HG03135 (cell line): Measurements from ENCODE around the gene NCOA3.
"Not testable (repeated sequence)": the region's sequence is repeated elsewhere in the genome, so short reads cannot be mapped to it uniquely, and the experiment has no call there.

ENCODE experiments used
- ATAC-seq: cut with Tn5 transposase; IDR thresholded peaks from one replicate; pipeline ENCODE4 v1.9.1; 2021; ENCODE audit warnings: mild to moderate bottlenecking, moderate library complexity; ENCODE audit not compliant: unreplicated experiment

The NCOA3 gene

DNA sequence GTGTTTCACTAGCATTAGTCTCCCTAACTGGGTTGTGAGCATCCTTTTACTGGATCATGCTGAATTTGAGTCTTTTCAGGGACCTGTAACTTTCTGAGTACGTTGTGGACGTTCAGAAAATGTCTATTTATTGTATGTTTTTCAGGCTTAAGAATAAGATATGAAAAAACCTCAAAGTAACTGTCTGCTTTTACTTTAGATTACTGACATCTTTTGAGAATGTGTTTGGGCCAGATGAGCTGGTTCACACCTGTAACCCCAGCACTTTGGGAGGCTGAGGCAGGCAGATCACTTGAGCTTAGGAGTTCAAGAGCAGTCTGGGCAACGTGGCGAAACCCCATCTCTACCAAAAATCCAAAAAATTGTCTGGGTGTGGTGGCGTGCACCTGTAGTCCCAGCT lies 32.7 kb downstream of the NCOA3 start:
- ATAC-seq: no peak

DNA sequence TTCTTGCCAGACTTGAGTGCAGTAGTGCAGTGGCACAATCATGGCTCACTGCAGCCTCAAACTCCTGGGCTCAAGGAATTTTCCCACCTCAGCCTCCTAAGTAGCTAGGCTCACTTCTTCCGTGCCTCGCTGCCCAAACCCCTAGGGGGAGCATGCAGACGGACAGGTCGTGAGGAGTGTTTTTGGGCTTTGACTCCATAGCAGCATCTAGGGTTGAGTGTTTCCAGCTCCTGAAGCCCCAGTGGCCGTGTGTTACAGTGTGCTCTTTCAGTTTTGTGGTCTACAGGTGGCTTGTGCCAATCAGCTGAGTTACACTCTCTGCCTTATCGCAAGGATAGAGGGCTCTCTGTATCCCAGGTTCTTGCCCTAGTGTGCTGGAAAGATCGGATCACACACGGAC lies 33.4 kb downstream of the NCOA3 start:
- ATAC-seq: no peak

DNA sequence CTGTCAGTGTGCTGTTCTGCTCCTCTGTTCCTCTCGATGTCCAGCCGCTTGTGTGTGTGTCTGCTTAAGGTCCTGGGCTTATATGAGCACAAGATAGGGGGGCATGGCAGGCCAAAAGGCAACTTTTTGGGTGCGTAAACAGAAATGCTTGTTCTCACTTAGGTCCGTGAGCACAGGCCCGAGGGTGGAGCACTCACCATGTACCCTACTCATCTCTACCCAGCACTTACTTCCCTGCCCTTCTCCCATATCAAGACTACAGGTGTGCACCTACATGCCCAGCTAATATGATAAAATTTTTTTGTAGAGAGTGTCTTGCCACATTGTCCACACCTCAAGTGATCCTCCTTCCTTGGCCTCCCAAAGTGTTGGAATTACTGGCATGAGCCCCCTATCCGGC lies 34.3 kb downstream of the NCOA3 start:
- no peak for ATAC-seq

DNA sequence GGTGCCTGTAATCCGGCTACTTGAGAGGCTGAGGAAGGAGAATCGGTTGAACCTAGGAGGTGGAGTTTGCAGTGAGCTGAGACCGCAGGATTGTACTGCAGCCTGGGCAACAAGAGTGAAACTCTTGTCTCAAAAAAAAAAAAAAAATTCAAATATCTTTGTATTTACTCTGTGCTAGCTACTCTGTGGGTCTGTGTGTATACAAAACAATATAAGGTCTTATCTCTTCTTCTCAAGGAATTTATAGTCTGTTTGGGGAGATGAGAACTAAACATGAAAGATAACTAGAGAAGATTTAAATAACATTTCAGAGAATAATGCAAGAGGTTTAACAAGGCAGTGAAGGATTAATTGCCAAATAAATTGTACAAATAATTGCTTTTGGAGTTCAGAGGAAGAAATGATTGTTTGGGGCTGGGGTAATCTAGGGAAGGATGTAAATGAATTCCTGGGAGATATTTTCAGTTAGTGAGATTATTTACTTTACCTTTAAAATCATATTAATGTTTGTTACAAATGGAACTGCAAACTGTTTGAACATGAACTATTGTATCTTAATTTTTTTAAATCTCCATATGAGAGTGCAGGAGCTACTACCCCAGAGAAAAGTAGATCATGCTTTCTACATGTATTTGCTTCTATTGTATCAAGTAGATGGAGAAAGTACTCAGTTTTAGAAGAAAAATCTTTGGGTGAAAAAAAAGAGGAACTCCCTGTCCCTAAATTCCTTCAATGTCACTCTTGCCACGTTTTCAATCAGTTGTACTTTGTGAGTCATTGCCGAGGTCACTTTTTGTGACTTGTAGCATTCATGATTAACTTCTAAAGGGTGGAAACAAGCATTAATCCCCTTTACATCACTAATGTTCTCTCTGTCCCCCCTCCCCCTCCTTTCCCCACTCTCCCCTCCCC lies 39.0 kb downstream of the NCOA3 start:
- ATAC-seq: no peak

DNA sequence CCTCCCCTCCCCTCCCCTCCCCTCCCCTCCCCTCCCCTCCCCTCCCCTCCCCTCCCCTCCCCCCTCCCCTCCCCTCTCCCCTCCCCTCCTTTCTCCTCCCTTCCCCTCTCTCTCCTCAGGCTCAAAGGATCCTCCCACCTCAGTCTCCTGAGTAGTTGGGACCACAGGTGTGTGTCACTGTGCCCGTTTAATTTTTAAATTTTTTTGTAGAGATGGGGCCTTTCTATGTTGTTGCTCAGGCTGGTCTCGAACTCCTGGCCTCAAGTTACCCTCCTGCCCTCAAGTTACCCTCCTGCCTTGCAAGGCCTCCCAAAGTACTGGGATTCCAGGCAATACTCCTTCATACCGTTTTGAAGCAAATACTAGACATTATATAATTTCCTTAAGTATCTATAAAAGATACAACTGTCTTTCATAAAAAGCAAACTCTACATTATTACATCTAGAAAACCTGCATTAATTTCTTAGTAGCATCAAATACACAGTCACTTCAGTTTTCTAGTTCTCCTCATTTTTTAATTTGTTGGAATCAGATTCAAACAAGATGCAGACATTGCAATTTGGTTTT lies 39.8 kb downstream of the NCOA3 start:
- ATAC-seq: no peak

DNA sequence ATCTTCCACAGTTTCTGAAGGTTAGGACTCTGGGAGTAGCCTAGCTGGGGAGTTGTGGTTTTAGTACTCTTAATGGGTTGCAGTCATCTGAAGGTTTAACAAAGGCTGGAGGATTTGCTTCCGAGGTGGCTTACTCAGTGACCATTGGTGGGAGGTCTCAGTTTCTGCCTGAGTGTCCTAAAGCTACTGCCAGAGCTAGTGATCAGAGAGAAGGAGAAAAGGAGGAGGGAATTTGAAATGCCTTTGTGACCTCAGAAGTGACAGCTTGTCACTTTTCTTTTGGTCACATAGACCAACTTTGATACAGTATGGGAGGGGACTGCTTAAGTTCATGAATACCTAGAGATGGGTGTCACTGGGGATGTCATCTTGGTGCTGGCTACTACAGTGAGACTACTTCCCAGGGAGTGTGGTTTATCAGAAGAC lies 41.3 kb downstream of the NCOA3 start:
- ATAC-seq: no peak

DNA sequence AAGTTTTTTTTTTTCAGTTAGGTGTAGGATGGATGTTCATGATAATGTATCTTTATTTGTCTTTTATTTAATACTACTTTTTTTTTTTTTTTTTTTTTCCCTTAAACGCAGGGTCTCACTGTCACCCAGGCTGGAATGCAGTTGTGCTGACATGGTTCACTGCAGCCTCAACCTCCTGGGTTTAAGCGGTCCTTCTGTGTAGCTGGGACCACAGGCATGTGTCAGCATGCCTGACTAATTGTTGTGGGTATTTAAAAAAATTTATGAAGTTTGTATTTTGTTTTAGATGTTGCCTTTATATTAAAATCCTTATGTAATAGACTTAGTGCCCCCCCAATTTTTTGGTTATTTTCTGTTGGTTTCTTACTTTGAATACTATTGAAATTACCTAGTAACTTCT lies 42.6 kb downstream of the NCOA3 start:
- ATAC-seq: no peak

DNA sequence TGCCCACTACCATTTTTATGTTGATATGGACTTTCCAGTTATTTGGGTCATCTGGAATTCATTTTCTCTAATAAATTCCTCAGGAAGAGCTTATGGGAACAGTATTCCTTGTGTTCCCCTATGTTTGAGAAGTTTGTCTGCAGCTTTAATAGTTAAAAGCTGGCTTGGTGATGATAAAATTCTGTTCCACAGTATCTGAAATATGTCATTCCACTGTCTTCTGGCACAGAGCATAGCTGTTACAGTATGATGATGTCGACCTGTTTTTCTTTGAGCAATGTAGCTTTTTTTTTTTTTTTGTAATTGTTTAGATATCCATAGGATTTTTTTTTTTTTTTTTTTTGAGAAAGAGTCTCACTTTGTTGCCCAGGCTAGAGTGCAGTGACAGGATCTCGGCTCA lies 43.2 kb downstream of the NCOA3 start:
- no peak for ATAC-seq

DNA sequence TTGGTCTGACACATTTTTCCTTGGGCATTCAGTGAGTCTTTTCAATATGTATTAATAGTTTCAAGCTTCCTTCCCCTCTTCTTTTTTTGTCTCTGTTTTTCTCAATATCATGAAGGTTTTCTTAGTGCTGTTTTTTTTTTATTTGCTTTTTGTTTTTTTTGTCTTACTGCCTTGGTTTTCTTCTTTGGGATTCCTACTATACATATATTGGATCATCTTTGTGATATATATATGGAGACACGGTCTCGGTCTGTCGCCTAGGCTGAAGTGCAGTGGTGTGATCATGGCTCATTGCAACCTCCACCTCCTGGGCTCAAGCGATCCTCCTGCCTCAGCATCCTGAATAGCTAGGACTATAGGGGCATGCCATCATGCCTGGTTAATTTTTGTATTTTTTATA lies 43.8 kb downstream of the NCOA3 start:
- ATAC-seq: no peak

DNA sequence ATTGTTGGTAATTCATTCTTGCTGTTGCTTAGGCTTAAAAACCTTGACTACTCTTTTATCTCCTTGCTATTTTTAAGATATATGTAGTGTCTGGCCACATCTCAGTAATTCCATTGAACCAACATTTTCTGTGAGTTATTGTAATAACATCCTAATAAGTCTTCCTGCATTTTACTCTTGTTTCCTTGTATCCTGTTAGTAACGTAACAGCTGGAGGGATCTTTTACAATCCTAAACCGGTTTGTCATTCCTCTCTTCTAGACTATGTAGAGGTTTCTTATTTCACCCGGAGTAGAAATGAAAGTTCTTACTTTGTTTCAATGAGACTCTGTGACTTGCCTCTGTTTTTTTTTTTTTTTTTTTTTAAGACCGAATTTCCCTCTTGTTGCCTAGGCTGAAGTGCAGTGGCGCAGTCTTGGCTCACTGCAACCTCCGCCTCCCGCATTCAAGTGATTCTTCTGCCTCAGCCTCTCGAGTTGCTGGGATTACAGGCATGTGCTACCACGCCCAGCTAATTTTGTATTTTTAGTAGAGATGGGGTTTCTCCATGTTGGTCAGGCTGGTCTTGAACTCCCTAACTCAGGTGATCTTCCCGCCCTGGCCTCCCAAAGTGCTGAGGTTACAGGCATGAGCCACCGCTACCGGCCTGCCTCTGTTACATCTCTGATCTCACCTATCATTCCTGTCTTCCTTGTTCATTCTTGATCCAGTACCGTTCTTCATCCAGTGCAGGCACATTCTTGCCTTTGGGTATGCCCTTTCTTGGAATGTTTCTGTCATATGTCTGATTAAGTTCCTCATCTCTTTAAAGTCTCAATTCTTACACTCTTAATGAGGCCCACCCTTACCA lies 44.7 kb downstream of the NCOA3 start:
- ATAC-seq: no peak

DNA sequence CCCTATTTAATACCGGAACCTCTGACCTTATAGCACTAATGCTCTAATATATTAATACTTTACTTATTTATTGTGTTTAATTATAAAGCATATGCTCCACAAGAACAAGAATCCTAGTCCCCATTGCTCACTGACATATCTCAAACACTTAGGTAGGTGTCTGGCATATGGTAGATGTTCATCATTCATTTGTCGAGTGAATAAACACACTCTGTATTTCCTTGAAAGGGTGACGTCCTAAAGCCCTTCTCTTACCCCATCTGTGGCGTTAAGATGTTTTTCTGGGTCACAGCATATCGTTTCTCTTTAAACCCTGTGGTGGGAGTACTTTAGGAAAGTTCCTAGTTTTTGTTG lies 45.3 kb downstream of the NCOA3 start:
- no peak for ATAC-seq

DNA sequence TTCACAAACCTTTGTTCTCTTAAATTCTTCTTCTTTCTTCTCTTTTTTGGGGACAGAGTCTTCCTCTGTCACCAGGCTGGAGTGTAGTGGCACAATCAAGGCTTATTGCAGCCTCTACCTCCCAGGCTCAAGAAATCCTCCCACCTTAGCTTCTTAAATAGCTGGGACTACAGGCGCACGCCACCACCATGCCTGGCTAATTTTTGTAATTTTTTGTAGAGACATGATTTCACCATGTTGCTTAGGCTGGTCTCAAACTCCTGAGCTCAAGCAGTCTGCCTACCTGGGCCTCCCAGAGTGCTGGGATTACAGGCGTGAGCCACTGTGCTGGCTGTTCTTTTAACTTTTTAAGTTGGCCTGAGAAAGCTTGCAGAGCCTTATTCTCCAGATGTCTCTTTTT lies 48.0 kb downstream of the NCOA3 start:
- ATAC-seq: no peak

DNA sequence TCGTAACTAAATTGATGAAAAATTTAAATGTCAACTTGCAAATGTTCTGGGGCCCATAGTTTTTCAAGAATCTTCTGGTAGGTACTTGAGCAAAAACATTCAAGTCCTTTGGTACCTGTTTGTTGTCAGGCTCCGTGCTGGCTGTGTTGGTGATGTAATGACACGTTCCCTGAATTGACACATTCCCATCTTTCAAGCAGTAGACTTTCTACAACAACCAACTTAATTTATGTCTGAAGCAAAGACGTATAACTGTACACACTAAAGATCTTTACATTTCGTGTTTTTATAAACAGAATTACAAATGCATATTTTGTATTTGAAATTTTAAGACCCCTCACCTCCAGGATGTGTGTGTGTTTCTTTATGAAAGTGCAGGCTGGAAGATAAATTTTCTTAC lies 49.5 kb downstream of the NCOA3 start:
- no peak for ATAC-seq

DNA sequence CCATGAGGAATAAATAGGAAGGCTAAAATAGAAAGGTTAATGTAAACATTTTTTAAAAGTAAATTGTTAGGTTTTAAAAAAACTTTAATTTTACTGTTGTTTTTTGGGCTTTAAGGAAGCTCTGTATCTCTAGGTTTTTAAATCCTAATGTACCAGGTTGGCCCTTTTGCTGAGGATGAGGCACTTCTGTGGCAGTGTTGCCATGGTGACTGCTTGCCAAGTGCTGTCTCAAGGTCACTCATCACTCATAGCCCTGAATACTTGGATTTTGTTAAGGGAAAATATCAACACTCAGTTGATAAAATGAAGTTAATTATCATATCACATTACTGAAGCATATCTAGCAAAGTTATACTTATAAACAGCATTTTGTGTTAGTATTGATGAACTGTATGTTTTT lies 50.2 kb downstream of the NCOA3 start:
- ATAC-seq: no peak

DNA sequence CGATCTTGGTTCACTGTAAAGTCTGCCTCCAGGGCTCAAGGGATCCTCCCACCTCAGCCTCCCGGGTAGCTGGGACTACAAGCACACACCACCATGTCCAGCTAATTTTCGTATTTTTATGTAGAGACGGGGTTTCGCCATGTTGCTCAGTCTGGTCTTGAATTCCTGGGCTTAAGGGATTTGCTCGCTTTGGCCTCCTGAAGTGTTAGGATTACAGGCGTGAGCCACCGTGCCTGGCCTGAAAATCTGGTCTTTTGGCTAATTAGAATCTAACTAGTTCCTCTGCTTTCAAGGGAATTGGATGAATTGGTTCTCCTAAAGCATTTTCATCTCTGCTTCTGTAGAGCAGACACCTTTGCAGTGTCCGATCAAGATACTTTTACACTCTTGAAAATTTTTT lies 51.3 kb downstream of the NCOA3 start:
- no peak for ATAC-seq

DNA sequence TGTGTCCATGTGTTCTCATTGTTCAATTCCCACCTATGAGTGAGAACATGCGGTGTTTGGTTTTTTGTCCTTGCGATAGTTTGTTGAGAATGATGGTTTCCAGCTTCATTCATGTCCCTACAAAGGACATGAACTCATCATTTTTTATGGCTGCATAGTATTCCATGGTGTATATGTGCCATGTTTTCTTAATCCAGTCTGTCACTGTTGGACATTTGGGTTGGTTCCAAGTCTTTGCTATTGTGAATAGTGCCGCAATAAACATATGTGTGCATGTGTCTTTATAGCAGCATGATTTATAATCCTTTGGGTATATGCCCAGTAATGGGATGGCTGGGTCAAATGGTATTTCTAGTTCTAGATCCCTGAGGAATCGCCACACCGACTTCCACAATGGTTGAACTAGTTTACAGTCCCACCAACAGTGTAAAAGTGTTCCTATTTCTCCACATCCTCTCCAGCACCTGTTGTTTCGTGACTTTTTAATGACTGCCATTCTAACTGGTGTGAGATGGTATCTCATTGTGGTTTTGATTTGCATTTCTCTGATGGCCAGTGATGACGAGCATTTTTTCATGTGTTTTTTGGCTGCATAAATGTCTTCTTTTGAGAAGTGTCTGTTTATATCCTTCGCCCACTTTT lies 52.0 kb downstream of the NCOA3 start:
- not testable (repeated sequence) for ATAC-seq

DNA sequence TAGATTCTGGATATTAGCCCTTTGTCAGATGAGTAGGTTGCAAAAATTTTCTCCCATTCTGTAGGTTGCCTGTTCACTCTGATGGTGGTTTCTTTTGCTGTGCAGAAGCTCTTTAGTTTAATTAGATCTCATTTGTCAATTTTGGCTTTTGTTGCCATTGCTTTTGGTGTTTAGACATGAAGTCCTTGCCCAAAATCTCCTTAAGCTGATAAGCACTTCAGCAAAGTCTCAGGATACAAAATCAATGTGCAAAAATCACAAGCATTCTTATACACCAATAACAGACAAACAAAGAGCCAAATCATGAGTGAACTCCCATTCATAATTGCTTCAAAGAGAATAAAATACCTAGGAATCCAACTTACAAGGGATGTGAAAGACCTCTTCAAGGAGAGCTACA lies 52.6 kb downstream of the NCOA3 start:
- ATAC-seq: not testable (repeated sequence)

DNA sequence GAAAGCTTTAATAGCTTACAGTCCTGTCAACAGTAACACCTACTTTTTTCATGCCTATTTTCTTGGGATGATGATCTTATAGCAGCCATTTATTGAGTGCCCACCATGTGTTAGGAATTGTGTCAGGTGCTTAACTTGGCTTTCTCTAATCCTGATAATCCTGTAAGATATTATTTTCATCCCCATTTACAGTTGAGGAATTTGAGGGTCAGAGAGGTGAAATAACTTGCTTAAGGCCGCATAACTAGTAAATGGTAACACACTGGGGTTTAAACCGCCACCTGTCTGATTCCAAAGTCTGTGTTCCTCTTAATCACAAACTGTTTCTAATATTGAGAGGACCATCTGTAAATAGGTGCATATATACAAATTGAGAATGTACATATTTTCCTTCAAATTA lies 55.5 kb downstream of the NCOA3 start:
- ATAC-seq: no peak

DNA sequence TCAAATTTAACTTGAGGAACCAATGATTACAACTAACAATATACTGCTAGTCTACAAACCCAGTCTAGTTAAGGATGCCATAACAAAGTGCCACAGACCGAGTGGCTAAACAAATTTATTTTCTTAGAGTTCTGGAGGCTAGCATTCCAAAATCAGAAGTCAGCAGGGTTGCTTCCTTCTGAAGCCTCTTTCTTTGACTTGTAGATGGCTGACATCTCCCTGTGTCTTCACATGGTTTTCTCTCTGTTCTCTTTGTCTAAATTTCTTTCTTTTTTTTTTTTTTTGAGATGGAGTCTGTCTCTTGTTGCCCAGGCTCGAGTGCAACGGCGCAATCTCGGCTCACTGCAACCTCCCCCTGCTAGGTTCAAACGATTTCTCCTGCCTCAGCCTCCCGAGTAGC lies 56.1 kb downstream of the NCOA3 start:
- ATAC-seq: no peak

DNA sequence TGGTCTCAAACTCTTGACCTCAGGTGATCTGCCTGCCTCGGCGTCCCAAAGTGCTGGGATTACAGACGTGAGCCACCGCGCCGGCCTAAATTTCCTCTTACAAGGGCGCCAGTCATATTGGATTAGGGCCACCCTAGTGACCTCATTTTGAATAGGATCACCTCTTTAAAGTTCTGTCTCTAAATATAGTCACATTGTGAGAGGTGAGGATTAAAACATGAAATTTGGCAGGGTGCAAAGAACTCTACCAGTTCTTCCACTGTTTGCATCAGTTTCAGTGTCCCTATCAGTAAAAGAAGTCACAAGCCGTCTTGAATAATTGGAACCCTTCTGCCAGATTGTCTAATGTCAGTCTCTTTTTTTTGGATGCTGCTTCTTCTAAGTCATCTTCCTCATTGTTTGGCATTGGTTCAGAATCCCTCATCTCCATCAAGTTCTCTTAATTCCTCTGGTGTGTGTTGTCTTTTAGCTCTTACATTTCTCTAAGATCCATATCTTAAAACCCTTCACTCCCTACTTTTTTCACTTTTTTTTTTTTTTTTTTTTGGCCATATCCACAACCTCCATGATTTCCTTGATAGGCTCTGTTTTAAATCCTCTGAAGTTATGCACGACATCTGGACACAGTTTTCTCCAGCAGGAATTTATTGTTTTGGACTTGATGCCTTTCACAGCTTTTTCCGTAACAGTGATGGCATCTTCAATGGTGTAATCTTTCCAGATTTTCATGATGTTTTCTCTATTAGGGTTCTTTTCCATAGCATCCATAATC lies 56.8 kb downstream of the NCOA3 start:
- no peak for ATAC-seq

DNA sequence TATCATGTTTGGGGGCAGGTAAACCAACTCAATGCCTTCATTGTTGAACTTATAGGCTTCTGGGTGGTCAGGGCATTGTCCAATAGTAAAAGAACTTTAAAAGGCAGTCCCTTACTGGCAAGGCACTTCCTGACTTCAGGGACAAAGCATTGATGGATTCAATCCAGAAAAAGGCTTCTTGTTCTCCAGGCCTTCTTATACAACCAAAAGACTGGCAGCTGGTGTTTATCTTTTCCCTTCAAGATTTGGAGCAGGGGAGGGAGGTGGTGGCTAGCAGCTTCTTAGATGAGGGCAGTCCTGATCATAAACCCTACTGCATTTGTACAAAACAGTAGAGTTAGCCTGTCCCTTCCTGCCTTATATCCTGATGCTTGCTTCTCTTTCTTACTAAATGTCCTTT lies 57.5 kb downstream of the NCOA3 start:
- no peak for ATAC-seq
